Stomach (tissue), 4 donors: ENCODE data around the gene TTC7B.

Source experiments
- EP300 ChIP-seq: sonication (generic); formaldehyde crosslinking; IDR thresholded peaks from one replicate; pipeline ENCODE4 v1.6.1; 2017; ENCODE audit warnings: antibody characterized with exemption
- POLR2A ChIP-seq, 4 donors: fragments of 450-650 bp; IDR thresholded peaks; one replicate each; pipeline ENCODE4 v1.6.1; 2016; ENCODE audit warnings: antibody characterized with exemption in 4 of 4, control low read depth in 2 of 4, mild to moderate bottlenecking in 1 of 4, moderate library complexity in 1 of 4
- POLR2AphosphoS5 ChIP-seq, 3 donors: sonication (generic); formaldehyde crosslinking; IDR thresholded peaks; one replicate each; pipeline ENCODE4 v1.6.1; 2016; ENCODE audit warnings: antibody characterized with exemption in 3 of 3
- TF ChIP-seq, protein P1 (sequence below), 7 experiments: fragments of 450-650 bp in 4 of 7; fragments of 200-600 bp in 3 of 7; sonication (generic) in 3 of 7; IDR thresholded peaks; one replicate each; pipeline ENCODE4 v1.5.1; 2016 to 2019; ENCODE audit warnings: antibody characterized with exemption in 7 of 7, control low read depth in 2 of 7, mild to moderate bottlenecking in 1 of 7

DNA sequence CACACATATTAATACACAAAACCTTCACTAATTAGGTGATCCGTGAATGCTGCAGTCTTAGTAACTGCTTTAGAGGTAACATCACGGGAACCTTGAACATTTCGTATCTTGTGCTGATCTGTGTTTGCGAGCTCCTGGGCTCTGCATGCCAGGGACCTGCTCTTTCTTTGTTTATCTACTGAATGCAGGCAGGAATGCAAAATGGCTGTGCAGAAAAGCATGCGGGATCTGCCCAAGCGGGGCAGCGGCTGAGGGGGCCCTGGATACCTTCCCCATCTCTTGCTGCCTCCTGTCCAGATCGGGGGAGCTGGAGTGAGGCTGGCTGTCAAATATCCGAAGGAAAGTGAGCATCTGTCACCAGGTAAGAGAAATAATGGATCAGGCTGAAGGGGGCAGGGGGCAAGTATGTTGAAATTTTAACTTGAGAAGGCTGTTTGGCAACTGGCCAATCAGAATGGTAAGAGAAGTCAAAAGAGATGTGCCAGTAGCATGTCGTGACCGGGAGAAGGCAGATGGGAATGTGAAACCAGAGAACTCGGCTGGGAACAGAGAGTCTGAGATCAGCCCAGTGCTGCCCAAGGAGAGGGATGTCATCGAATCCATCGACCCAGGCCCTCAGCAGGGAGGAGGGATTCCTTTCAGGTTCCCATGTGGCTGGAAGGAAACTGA is 191.4 kb downstream of the TTC7B start:
- TF ChIP-seq, protein P1, sequence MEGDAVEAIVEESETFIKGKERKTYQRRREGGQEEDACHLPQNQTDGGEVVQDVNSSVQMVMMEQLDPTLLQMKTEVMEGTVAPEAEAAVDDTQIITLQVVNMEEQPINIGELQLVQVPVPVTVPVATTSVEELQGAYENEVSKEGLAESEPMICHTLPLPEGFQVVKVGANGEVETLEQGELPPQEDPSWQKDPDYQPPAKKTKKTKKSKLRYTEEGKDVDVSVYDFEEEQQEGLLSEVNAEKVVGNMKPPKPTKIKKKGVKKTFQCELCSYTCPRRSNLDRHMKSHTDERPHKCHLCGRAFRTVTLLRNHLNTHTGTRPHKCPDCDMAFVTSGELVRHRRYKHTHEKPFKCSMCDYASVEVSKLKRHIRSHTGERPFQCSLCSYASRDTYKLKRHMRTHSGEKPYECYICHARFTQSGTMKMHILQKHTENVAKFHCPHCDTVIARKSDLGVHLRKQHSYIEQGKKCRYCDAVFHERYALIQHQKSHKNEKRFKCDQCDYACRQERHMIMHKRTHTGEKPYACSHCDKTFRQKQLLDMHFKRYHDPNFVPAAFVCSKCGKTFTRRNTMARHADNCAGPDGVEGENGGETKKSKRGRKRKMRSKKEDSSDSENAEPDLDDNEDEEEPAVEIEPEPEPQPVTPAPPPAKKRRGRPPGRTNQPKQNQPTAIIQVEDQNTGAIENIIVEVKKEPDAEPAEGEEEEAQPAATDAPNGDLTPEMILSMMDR (IDR thresholded peaks at IDR 0.05) = no peak
- TF ChIP-seq EP300 (no peak), POLR2A (IDR thresholded peaks at IDR 0.05) (no peak), POLR2AphosphoS5 (IDR thresholded peaks at IDR 0.05) (no peak)
